ENCODE data around the gene CEP164.

DNA sequence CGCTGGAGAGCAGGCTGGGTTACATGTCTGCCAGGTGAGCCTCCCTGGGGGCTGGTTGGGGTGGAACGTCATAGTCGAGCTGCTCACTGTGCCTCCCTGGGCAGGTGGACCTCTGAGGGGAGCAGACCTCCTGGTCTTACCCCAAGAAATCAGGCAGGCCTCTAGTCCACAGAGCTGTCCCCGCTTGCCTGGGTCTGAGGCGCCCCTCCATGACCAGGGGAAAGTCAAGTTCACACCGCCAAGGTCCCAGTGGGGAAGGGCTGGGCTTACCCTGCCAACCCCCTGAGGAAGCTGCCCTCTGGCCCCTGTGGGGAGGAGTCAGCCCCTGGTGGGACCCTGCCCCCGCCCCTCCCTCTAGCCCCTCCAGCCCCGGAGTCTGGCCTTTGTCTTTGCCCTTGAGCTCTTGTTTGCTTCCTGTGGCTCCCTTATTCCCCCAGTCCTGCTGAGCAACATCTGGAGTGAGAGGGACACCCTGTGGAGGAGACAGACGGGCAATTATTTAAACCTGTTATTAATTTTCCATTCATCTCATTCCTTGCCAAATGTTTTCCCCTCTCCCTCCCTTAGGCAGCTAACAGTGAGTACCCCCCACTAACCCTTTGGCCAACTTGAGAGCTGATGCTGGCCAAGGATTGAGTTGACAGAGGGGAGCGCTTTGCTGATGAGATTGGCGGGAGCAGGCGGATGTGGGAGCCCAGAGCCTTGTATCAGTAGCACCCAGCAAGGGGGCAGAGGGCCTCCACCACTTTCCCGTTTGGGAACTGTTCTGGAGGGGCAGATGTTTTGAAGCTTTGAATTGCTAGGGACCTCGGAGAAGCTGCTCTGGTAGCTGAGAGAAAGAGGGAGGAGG lies 83.4 kb downstream of the CEP164 start:
- TF ChIP-seq NFIC (IDR thresholded peaks at IDR 0.05; ENCODE audit: borderline replicate concordance) (no peak), NRF1 (IDR thresholded peaks at IDR 0.05; ENCODE audit: low read depth, low read length) (no peak), MXI1 (IDR thresholded peaks at IDR 0.05; ENCODE audit: low read depth, low read length) (no peak), CTCF (IDR thresholded peaks at IDR 0.05) (no peak), SMC3 (IDR thresholded peaks at IDR 0.05; ENCODE audit: low read depth, low read length) (no peak), FOSL2 (IDR thresholded peaks at IDR 0.05; ENCODE audit: borderline replicate concordance, low read depth) (no peak)
- TF ChIP-seq, protein P1, sequence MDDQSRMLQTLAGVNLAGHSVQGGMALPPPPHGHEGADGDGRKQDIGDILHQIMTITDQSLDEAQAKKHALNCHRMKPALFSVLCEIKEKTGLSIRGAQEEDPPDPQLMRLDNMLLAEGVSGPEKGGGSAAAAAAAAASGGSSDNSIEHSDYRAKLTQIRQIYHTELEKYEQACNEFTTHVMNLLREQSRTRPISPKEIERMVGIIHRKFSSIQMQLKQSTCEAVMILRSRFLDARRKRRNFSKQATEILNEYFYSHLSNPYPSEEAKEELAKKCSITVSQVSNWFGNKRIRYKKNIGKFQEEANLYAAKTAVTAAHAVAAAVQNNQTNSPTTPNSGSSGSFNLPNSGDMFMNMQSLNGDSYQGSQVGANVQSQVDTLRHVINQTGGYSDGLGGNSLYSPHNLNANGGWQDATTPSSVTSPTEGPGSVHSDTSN (IDR thresholded peaks at IDR 0.05) = no peak
